T-helper 1 cell (primary cell): Measurements from ENCODE around the gene MAP2K7.
A peak's percentile ranks its signal among the peaks of the same experiment; 100 is the strongest.
"Not testable (repeated sequence)": the region's sequence is repeated elsewhere in the genome, so short reads cannot be mapped to it uniquely, and the experiment has no call there.

ENCODE experiments used
- DNase-seq, 5 donors: peaks; one replicate each; pipeline ENCODE4 v3.0.0-alpha.2; 2012 to 2020
- total RNA-seq, 4 donors: gene quantifications; one replicate each; lab custom pipeline; 2026; lab: John Stamatoyannopoulos, UW

MAP2K7 gene
- 36.7 to 49.9 (median 43.9) reads per million in 4 donors for total RNA-seq

GRCh38 chr19:7903244-7904073, at the start of gene MAP2K7:
TSS of gene MAP2K7 (plus strand) at chr19:7903877. CDS start at chr19:7903945, 68 bp downstream.
- DNase-seq: peak; percentile 100

DNA sequence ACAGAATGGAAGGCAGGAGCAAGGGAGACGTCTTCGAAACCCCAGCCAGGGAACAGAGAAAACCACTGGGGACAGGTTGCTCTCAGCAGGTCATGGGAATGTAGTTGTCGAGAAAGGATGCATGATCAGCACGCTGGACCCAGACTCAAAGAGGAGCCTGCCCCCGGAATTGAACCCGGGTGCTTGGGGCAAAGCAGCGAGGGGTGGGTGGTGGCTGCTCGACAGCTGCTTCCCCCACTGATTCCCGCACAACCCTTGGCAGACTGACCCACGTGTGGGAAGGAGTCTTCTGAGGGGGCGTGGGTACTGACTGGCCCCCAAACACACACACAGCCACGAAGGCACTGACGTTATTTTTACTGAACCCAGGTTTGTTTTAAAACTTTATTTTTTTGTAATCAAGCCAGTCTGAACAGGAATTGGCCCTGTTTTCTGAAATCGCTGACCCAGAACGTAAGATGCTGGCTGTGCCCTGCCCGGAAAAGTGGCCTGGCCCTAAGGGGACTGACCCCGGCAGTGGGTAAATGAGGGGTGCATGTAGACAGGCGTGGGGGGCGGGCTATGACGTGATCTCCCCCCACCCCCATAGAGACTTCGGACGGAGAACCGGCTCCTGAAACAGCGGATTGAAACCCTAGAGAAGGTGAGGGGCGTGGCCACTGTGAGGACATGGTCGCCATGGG, 48.1 kb upstream of the MAP2K7 start:
- no peak for DNase-seq

GRCh38 chr19:7856109-7856591, 47.5 kb upstream of the MAP2K7 start:
- DNase-seq: no peak

GRCh38 chr19:7856679-7857663, 46.7 kb upstream of the MAP2K7 start:
- DNase-seq: no peak

- DNase-seq: no peak
Observed at GRCh38 chr19:7857727-7858108, 46.0 kb upstream of the MAP2K7 start.

- no peak for DNase-seq
Observed at GRCh38 chr19:7858109-7858770, 45.4 kb upstream of the MAP2K7 start.

DNA sequence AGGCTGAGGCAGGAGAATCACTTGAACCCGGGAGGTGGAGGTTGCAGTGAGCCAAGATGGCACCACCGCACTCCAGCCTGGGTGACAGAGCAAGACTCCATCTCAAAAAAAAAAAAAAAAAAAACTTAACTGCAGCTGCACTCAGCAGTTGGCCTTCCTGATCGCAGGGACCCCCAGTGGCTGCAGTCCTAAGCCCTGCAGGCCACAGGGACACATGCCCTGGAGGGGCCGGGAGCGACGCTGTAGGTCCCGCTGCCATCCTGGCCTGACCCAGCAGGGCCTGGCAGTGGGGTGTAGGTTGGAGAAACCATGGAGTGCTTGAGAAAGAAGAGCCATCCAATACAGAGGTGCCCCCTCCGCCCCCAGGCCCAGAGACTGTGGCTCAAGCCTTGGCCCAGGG, 44.6 kb upstream of the MAP2K7 start:
- DNase-seq: not testable (repeated sequence)

- no peak for DNase-seq
Observed at GRCh38 chr19:7859831-7860713, 43.6 kb upstream of the MAP2K7 start.

GRCh38 chr19:7860714-7861618, 42.7 kb upstream of the MAP2K7 start:
- no peak for DNase-seq

GRCh38 chr19:7861619-7862412, 41.9 kb upstream of the MAP2K7 start:
- no peak for DNase-seq

GRCh38 chr19:7862413-7862951, 41.2 kb upstream of the MAP2K7 start:
- peak; percentile 61 to 79 (median 69) for DNase-seq

DNA sequence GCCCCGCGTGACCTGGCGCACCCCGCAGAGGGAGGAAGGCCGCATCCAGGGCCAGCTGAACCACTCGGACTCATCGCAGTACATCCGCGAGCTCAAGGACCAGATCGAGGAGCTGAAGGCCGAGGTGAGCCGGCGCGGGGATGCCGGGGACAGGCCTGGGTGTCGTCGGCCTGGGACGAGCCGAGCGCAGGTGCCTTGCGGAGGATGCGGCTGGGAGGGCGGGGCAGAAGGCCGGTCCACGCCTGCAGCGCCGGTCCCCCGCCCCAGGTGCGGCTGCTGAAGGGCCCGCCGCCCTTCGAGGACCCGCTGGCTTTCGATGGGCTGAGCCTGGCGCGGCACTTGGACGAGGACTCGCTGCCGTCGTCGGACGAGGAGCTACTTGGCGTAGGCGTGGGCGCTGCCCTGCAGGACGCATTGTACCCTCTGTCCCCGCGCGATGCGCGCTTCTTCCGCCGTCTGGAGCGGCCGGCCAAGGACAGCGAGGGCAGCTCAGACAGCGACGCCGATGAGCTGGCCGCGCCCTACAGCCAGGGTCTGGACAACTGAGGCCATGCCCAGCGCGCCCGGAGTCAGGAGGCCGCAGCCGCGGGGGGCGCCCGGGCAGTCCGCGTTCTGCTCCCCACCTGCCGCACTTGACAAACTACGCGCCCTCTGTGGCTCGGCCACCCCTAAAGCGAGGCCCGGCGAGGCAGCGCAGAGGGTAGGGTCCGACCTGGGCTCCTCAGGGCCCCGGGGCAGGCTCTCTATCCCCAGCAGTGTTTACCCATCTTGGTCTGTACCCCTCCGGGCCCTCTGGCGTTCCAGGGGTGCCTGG, 40.3 kb upstream of the MAP2K7 start:
- no peak for DNase-seq

DNA sequence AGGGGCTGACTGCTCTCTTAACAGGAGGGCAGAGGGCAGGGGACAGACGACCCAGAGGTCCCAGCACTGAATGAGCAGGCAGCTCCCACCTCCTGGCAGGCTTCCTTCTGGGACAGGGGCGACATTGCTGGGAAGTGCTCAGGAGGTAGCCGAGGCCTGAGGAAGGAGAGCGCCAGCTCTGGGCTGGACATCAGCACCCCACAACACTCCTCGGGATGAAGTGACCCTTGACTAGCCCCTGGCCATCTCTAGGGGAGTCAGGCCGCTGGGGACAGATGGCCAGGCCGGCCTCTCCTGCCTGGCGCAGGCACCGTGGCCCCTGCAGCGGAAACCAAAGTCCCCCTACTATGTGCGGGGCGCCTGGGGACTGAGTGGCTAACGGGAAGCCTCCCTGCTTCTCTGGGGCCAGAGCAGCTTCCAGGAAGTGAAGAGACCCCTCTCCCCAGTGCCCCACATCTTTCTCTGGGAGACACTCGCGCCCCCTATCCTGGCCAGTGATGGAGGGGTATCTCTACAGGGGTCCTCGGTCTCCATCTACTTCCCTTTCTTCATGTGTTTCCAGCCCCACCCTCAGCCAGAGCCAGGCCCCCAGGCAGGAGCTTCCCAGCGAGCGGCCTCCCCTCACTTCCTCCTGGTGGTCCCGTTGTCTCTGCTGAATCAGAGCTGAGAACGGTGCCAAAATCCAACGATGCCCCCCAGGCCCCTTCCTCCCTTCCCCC, 39.5 kb upstream of the MAP2K7 start:
- no peak for DNase-seq

GRCh38 chr19:7864690-7865074, 39.0 kb upstream of the MAP2K7 start:
- DNase-seq: no peak

DNA sequence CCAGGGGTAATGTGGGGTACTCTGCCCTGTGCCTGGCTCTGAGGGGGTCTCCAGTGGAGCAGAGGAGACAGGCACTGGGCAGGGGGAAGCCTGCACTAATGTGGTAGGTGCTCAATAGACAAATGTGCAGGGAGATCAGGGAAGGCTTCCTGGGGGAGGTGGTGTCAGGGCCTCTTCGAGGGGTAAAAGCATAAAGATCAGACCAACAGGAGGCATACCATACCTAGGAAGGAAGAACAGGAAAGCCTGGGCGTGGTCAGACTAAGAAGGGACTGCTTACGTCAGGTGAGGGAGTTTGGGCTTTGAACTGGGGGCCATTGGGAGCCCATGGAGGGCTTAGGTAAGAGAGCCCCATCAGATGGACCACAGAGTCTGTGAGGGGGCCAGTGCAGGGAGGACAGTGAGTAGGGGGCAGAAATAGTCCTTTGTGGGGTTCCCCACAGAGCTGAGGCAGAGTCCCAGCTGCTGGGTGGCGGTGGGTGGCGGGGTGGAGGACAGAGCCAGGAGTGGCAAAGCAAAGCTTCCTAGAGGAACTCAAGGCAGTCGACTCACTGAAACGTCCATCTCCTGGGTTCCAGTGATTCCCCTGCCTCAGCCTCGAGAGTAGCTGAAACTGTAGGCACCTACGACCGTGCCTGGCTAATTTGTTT, 38.3 kb upstream of the MAP2K7 start:
- no peak for DNase-seq

GRCh38 chr19:7866399-7867091, 37.1 kb upstream of the MAP2K7 start:
- DNase-seq: no peak
